GM19452 (cell line): ENCODE results near the gene NKX6-2.
"Not testable (repeated sequence)": the region's sequence is repeated elsewhere in the genome, so short reads cannot be mapped to it uniquely, and the experiment has no call there.

ENCODE experiments used
- ATAC-seq: cut with Tn5 transposase; IDR thresholded peaks from one replicate; pipeline ENCODE4 v1.9.1; 2021; ENCODE audit not compliant: unreplicated experiment

Gene NKX6-2

GRCh38 chr10:132785723-132786475 is at the start of gene NKX6-2:
NKX6-2 (minus strand) TSS chr10:132786147; CDS start chr10:132785948, 199 bp downstream.
- no peak for ATAC-seq

GRCh38 chr10:132834891-132835847 is 49.2 kb upstream of the NKX6-2 start:
- ATAC-seq = no peak

GRCh38 chr10:132834311-132834761 is 48.4 kb upstream of the NKX6-2 start:
- no peak for ATAC-seq

- no peak for ATAC-seq
These were observed 47.6 kb upstream of the NKX6-2 start for GRCh38 chr10:132833421-132834111.

GRCh38 chr10:132832186-132832969 is 46.4 kb upstream of the NKX6-2 start:
- no peak for ATAC-seq

- ATAC-seq = no peak
These were observed 43.5 kb upstream of the NKX6-2 start for GRCh38 chr10:132829403-132829802.

- no peak for ATAC-seq
These were observed 42.7 kb upstream of the NKX6-2 start for GRCh38 chr10:132828681-132829080.

GRCh38 chr10:132827861-132828539 is 42.1 kb upstream of the NKX6-2 start:
- no peak for ATAC-seq

- ATAC-seq = no peak
These were observed 41.5 kb upstream of the NKX6-2 start for GRCh38 chr10:132827423-132827789.

- no peak for ATAC-seq
These were observed 40.8 kb upstream of the NKX6-2 start for GRCh38 chr10:132826524-132827422.

GRCh38 chr10:132825783-132826523 is 40.0 kb upstream of the NKX6-2 start:
- ATAC-seq = not testable (repeated sequence)

GRCh38 chr10:132820056-132820455 is 34.1 kb upstream of the NKX6-2 start:
- ATAC-seq = no peak

GRCh38 chr10:132817701-132818211 is 31.8 kb upstream of the NKX6-2 start:
- ATAC-seq = no peak

- ATAC-seq = no peak
These were observed 30.8 kb upstream of the NKX6-2 start for GRCh38 chr10:132816718-132817117.

GRCh38 chr10:132815168-132815857 is 29.4 kb upstream of the NKX6-2 start:
- no peak for ATAC-seq

- no peak for ATAC-seq
These were observed 28.5 kb upstream of the NKX6-2 start for GRCh38 chr10:132814469-132814856.
